ENCODE measurements around the gene GRIN2B. TPM values are rescaled to one million over a fixed set of nuclear protein-coding genes. Genes with fewer than 3 reads are reported as not detected.

The GRIN2B gene
- total and polyA plus RNA-seq, 10 of the 15 experiments (the other 5 are each of a cell fraction or from before 2014, with no cell fraction given): under 0.01 TPM; not detected in 9

DNA sequence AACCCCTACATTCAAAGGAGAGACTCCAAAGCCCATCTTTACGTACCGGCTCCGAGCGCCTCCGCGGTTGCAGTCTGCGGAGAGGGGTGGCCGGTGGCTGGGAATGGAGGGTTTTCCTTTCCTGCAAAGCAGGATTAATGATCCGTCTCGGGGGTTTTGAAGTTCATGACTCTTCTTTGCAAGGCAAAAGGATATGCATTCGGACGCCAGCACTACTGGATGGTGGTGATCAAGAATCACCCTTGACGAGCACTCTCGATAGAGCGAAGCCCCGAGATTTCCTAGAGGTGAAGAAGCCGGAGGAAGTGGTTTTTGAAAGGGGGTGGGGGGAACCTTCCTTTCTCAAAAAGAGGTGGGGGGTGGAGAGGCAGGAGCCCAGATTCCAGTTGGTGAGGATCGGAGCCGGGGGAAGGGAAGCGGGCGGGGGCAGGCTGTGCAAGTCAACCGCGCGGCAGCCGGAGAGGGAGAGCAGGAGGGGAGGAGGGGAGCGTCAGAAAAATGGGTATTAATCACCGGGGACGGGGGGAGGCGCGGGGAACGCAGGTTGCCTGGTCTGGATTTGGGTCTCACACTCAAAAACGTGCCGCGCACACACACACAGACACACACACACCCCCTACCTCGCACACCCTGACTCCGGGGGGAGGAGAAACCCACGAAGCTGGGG lies at the start of gene GRIN2B (continued):
- TF ChIP-seq, protein P1, sequence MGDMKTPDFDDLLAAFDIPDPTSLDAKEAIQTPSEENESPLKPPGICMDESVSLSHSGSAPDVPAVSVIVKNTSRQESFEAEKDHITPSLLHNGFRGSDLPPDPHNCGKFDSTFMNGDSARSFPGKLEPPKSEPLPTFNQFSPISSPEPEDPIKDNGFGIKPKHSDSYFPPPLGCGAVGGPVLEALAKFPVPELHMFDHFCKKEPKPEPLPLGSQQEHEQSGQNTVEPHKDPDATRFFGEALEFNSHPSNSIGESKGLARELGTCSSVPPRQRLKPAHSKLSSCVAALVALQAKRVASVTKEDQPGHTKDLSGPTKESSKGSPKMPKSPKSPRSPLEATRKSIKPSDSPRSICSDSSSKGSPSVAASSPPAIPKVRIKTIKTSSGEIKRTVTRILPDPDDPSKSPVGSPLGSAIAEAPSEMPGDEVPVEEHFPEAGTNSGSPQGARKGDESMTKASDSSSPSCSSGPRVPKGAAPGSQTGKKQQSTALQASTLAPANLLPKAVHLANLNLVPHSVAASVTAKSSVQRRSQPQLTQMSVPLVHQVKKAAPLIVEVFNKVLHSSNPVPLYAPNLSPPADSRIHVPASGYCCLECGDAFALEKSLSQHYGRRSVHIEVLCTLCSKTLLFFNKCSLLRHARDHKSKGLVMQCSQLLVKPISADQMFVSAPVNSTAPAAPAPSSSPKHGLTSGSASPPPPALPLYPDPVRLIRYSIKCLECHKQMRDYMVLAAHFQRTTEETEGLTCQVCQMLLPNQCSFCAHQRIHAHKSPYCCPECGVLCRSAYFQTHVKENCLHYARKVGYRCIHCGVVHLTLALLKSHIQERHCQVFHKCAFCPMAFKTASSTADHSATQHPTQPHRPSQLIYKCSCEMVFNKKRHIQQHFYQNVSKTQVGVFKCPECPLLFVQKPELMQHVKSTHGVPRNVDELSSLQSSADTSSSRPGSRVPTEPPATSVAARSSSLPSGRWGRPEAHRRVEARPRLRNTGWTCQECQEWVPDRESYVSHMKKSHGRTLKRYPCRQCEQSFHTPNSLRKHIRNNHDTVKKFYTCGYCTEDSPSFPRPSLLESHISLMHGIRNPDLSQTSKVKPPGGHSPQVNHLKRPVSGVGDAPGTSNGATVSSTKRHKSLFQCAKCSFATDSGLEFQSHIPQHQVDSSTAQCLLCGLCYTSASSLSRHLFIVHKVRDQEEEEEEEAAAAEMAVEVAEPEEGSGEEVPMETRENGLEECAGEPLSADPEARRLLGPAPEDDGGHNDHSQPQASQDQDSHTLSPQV (IDR thresholded peaks at IDR 0.05): no peak
- no peak for TF ChIP-seq KLF5 (IDR thresholded peaks at IDR 0.05; ENCODE audit: partially characterized antibody)

- no peaks in the 10 kb centered on the region for H3K27me3 ChIP-seq (replicated peaks in 1 of 2; ENCODE audit: control insufficient read depth in 2 of 2, insufficient read depth in 2 of 2, low read length in 1 of 2)
- WGBS (ENCODE audit: insufficient coverage, insufficient replicate concordance, low lambda C conversion rate, missing lambda C conversion rate): 88% methylated on average over 4 of the region's 4 CpGs
- CTCF ChIA-PET: no interaction called here
- in situ Hi-C loops (cut with MboI): no loop called here
- DNase-seq (ENCODE audit: low read depth, low spot score) (no peak), ATAC-seq (no peak), FAIRE-seq (no peak)
- H2AFZ ChIP-seq (ENCODE audit: control insufficient read depth, low read depth, low read length): no peak overlapping the region
- no peaks in the 10 kb centered on the region for H4K20me1 ChIP-seq (ENCODE audit: control insufficient read depth, insufficient read depth)
- H3K4me3 ChIP-seq: no peak overlapping the region
- no peaks in the 10 kb centered on the region for H3K4me1 ChIP-seq (ENCODE audit: control insufficient read depth, insufficient read depth, low read length)
- H3K9ac ChIP-seq (ENCODE audit: control insufficient read depth, insufficient read depth, low read length): no peak overlapping the region
- SMC1A ChIA-PET (ENCODE audit: uncharacterized antibody, unreplicated experiment): no interaction called here
- H3K79me2 ChIP-seq (ENCODE audit: control insufficient read depth, insufficient read depth, low read length): no peaks in the 10 kb centered on the region
- H3K4me2 ChIP-seq (ENCODE audit: control insufficient read depth, insufficient read depth): no peak overlapping the region
- POLR2A ChIA-PET: no interaction called here
- H3K9me3 ChIP-seq (replicated peaks; ENCODE audit: control insufficient read depth, insufficient read depth, low read length): no peaks in the 10 kb centered on the region
- no TSS peak for BruUV-seq (replicated peaks)
- H3K36me3 ChIP-seq (ENCODE audit: control insufficient read depth in 2 of 2, insufficient read depth in 2 of 2, low read length in 1 of 2): no peaks in the 10 kb centered on the region
- RAD21 ChIA-PET (ENCODE audit: unreplicated experiment): no interaction called here
- intact Hi-C loops (cut with micrococcal nuclease; ENCODE audit: unreplicated experiment): no loop called here
- H3K27ac ChIP-seq (ENCODE audit: control insufficient read depth, insufficient read depth): no peak overlapping the region
- TF ChIP-seq RFX5 (IDR thresholded peaks at IDR 0.05; ENCODE audit: low read depth, low read length) (no peak), PML (IDR thresholded peaks at IDR 0.05; ENCODE audit: low read length) (no peak), SKIL (IDR thresholded peaks at IDR 0.05; ENCODE audit: low read depth, poor library complexity, severe bottlenecking) (no peak), SMARCA5 (IDR thresholded peaks at IDR 0.05) (no peak), RBBP5 (conservative IDR thresholded peaks at IDR 0.05) (no peak), NRF1 (conservative IDR thresholded peaks at IDR 0.05; ENCODE audit: low read depth, low read length) (no peak), SREBF1 (IDR thresholded peaks at IDR 0.05; ENCODE audit: low read length) (no peak), E2F8 (IDR thresholded peaks at IDR 0.05; ENCODE audit: low read depth, partially characterized antibody) (no peak), CBX5 (IDR thresholded peaks at IDR 0.05; ENCODE audit: low read depth) (no peak), ZNF217 (IDR thresholded peaks at IDR 0.05) (no peak), NFYB (IDR thresholded peaks at IDR 0.05; ENCODE audit: insufficient read depth, low read depth, low read length) (no peak), BHLHE40 (IDR thresholded peaks at IDR 0.05; ENCODE audit: borderline replicate concordance in 1 of 2, low read depth in 2 of 2, low read length in 1 of 2) (no peak), BACH1 (IDR thresholded peaks at IDR 0.05; ENCODE audit: borderline replicate concordance) (no peak)
Measured at GRCh38 chr12:14026537-14026936, 45.1 kb upstream of the GRIN2B start.
